B cell (primary cell): Measurements from ENCODE around the gene ARAP1. TPM values are rescaled to one million over a fixed set of nuclear protein-coding genes. Genes with fewer than 3 reads are reported as not detected.

Experiments
- ATAC-seq: fragments of 200-7000 bp; cut with Tn5 transposase; one replicate; pipeline ENCODE4 v1.10.0; 2021; ENCODE audit warnings: low read depth, mild to moderate bottlenecking, moderate number of reproducible peaks, moderate library complexity
- CTCF ChIA-PET: fragments of 350-600 bp; sonication (Branson Sonifier 250); formaldehyde crosslinking; loops from one replicate; lab custom pipeline; 2021; ENCODE audit warnings: antibody characterized with exemption, inconsistent platforms; lab: Charles Lee
- POLR2A ChIA-PET: fragments of 350-600 bp; sonication (Branson Sonifier 250); formaldehyde crosslinking; loops from one replicate; lab custom pipeline; 2021; ENCODE audit warnings: antibody characterized with exemption; lab: Charles Lee
- DNase-seq: peaks from one replicate; pipeline ENCODE4 v3.0.0; 2013
- H2AFZ ChIP-seq: 2 replicates; pipeline ENCODE4 v1.6.1; 2012; ENCODE audit warnings: mild to moderate bottlenecking, low read depth, low read length; ENCODE audit not compliant: insufficient read depth, poor library complexity, severe bottlenecking
- H3K27ac ChIP-seq, 2 donors: 1 replicate in 1 of 2; 2 replicates in 1 of 2; pipeline ENCODE4 v1.5.1; 2012 to 2013; ENCODE audit warnings: low read length in 2 of 2, mild to moderate bottlenecking in 2 of 2, moderate library complexity in 1 of 2
- H3K27me3 ChIP-seq, 4 experiments: fragments of 200-600 bp in 1 of 4; sonication (generic) in 1 of 4; replicated peaks in 1 of 4; 1 replicate in 2 of 4; 2 replicates in 2 of 4; pipeline versions ENCODE4 v1.6.1 to v1.7.0; 2013 to 2016; ENCODE audit warnings: low read length in 3 of 4, mild to moderate bottlenecking in 2 of 4, mixed read lengths in 1 of 4, moderate library complexity in 1 of 4; ENCODE audit not compliant: insufficient read depth in 4 of 4, control insufficient read depth in 3 of 4; ENCODE audit errors: control extremely low read depth in 1 of 4
- H3K36me3 ChIP-seq, 2 experiments: replicated peaks in 1 of 2; 1 replicate in 1 of 2; 2 replicates in 1 of 2; pipeline versions ENCODE4 v1.6.1 to v1.7.1; 2013; ENCODE audit warnings: low read length in 1 of 2; ENCODE audit not compliant: insufficient read depth in 2 of 2, control insufficient read depth in 1 of 2; ENCODE audit errors: control extremely low read depth in 1 of 2, extremely low read depth in 1 of 2
- H3K4me1 ChIP-seq, 2 donors: fragments of 200-600 bp in 1 of 2; sonication (generic) in 1 of 2; 1 replicate in 1 of 2; 2 replicates in 1 of 2; pipeline versions ENCODE4 v1.5.1 to v1.6.1; 2013 to 2017; ENCODE audit warnings: low read length in 2 of 2; ENCODE audit not compliant: control insufficient read depth in 2 of 2, insufficient read depth in 2 of 2
- H3K4me2 ChIP-seq: replicated peaks from 2 replicates; pipeline ENCODE3; 2012; ENCODE audit warnings: mild to moderate bottlenecking, low read depth, low read length; ENCODE audit not compliant: poor library complexity, severe bottlenecking
- H3K4me3 ChIP-seq, 5 experiments: fragments of 200-600 bp in 1 of 5; sonication (generic) in 1 of 5; 1 replicate in 3 of 5; 2 replicates in 2 of 5; pipeline versions ENCODE4 v1.5.1 to v1.7.0; 2011 to 2016; ENCODE audit warnings: low read length in 4 of 5, mild to moderate bottlenecking in 4 of 5, low read depth in 2 of 5, control low read depth in 1 of 5, moderate library complexity in 1 of 5; ENCODE audit not compliant: insufficient read depth in 1 of 5; ENCODE audit errors: control extremely low read depth in 1 of 5, extremely low read depth in 1 of 5
- H3K79me2 ChIP-seq: fragments of 200-600 bp; sonication (generic); one replicate; pipeline ENCODE4 v1.6.0; 2016; ENCODE audit warnings: low read length; ENCODE audit not compliant: control insufficient read depth, insufficient read depth
- H3K9ac ChIP-seq: fragments of 200-600 bp; sonication (generic); 2 replicates; pipeline ENCODE4 v1.6.1; 2017; ENCODE audit warnings: mild to moderate bottlenecking, low read length, moderate library complexity
- H3K9me3 ChIP-seq, 3 donors: one replicate each; pipeline versions ENCODE4 v1.6.1 to v1.7.1; 2013; ENCODE audit warnings: low read length in 2 of 3; ENCODE audit not compliant: control insufficient read depth in 2 of 3, insufficient read depth in 1 of 3; ENCODE audit errors: control extremely low read depth in 1 of 3
- H4K20me1 ChIP-seq: 2 replicates; pipeline ENCODE4 v1.6.0; 2012; ENCODE audit warnings: mild to moderate bottlenecking, low read length; ENCODE audit not compliant: insufficient read depth, control insufficient read depth, poor library complexity, severe bottlenecking
- H3K27ac Mint-ChIP-seq: one replicate; pipeline ENCODE4 v1.8.0; 2021; ENCODE audit warnings: mixed read lengths
- H3K27me3 Mint-ChIP-seq: one replicate; pipeline ENCODE4 v1.8.0; 2021; ENCODE audit warnings: mixed read lengths
- H3K4me1 Mint-ChIP-seq: one replicate; pipeline ENCODE4 v1.8.0; 2021; ENCODE audit warnings: mixed read lengths
- H3K4me3 Mint-ChIP-seq: one replicate; pipeline ENCODE4 v1.8.0; 2021; ENCODE audit warnings: mixed read lengths
- H3K9me3 Mint-ChIP-seq: one replicate; pipeline ENCODE4 v1.8.0; 2022; ENCODE audit warnings: mixed read lengths; ENCODE audit not compliant: insufficient read depth
- CTCF ChIP-seq: fragments of 200-600 bp; IDR thresholded peaks from one replicate; pipeline ENCODE4 v1.8.0; 2022; ENCODE audit warnings: antibody characterized with exemption, mild to moderate bottlenecking
- EZH2 ChIP-seq: IDR thresholded peaks from 2 replicates; pipeline ENCODE4 v1.6.1; 2012; ENCODE audit warnings: borderline replicate concordance, low read depth, mild to moderate bottlenecking, moderate library complexity, low read length; ENCODE audit not compliant: insufficient read depth, poor library complexity, severe bottlenecking
- WGBS: methylation state at CpG from one replicate; pipeline ENCODE4 v1.1.5; 2013; ENCODE audit warnings: missing lambda C conversion rate; ENCODE audit not compliant: insufficient coverage; 5-methylcytosine and 5-hydroxymethylcytosine counted together
- intact Hi-C: fragments of 100-400 bp; cut with micrococcal nuclease; formaldehyde crosslinking; loops from one replicate; pipeline ENCODE4 v1.10.0; 2022
- polyA plus RNA-seq: library from polyadenylated mRNA; depleted of rRNA; stranded (reverse); fragments of >200 nt; gene quantifications from 2 replicates; pipeline ENCODE4 v1.2.3, GENCODE V29; 2012
- total RNA-seq, 2 donors: library from RNA; stranded (reverse); fragments of 120-200 nt in 1 of 2; gene quantifications; 1 replicate in 1 of 2; 2 replicates in 1 of 2; pipeline versions ENCODE4 v1.2.3 to v1.2.4, GENCODE V29; 2013 to 2022

ARAP1 gene
- total and polyA plus RNA-seq, 2 donors (not counting 1 experiment from before 2014, with no cell fraction given): 143 to 242 TPM

GRCh38 chr11:72701466-72701865, 50.7 kb downstream of the ARAP1 start:
- CTCF ChIA-PET: interaction anchor here (0.6 to 1.6 kb wide), 3 partner anchors 17 to 148 kb away, joined by 3 to 5 read pairs (median 4); no protein-coding TSS in a partner anchor
- ATAC-seq (no peak), DNase-seq (no peak)
- peaks cover 0 to 96% of the 10 kb centered on the region in 2 experiments for H3K36me3 ChIP-seq
- H3K27me3 ChIP-seq: no peaks in the 10 kb centered on the region
- POLR2A ChIA-PET: no interaction called here
- no peaks in the 10 kb centered on the region for H3K9me3 ChIP-seq
- Mint-ChIP-seq H3K4me1 (peaks cover 2% of the 10 kb centered on the region), H3K4me3 (no peak overlapping the region), H3K27me3 (no peaks in the 10 kb centered on the region), H3K9me3 (no peaks in the 10 kb centered on the region), H3K27ac (peak overlapping the region; percentile 15)
- H4K20me1 ChIP-seq: peaks cover 77% of the 10 kb centered on the region
- TF ChIP-seq EZH2 (no peak), CTCF (no peak)
- WGBS: 99% methylated on average over 10 of the region's 10 CpGs
- intact Hi-C loops: no loop called here
- no peak overlapping the region for H2AFZ ChIP-seq
- H3K9ac ChIP-seq: no peak overlapping the region
- H3K79me2 ChIP-seq: peaks cover 8% of the 10 kb centered on the region
- no peak overlapping the region for H3K27ac ChIP-seq
- H3K4me2 ChIP-seq: no peak overlapping the region
- H3K4me1 ChIP-seq: no peaks in the 10 kb centered on the region
- H3K4me3 ChIP-seq: no peak overlapping the region

GRCh38 chr11:72700146-72700545, 52.1 kb downstream of the ARAP1 start:
- whole genome bisulfite sequencing: 97% methylated on average over 2 of the region's 3 CpGs
- Histone ChIP-seq H3K9me3 (no peaks in the 10 kb centered on the region), H3K4me1 (no peaks in the 10 kb centered on the region), H3K27ac (no peak overlapping the region), H3K4me3 (no peak overlapping the region), H3K4me2 (no peak overlapping the region), H2AFZ (no peak overlapping the region), H4K20me1 (peaks cover 78% of the 10 kb centered on the region), H3K27me3 (no peaks in the 10 kb centered on the region), H3K36me3 (peaks cover 0 to 96% of the 10 kb centered on the region in 2 experiments), H3K9ac (no peak overlapping the region), H3K79me2 (peaks cover 4% of the 10 kb centered on the region)
- ChIA-PET POLR2A (no interaction called here), CTCF (interaction anchor here (2.0 kb wide), 1 partner anchor 16 kb away, joined by 13 read pairs; no protein-coding TSS in a partner anchor)
- no peaks in the 10 kb centered on the region for H3K9me3 Mint-ChIP-seq
- DNase-seq (no peak), ATAC-seq (no peak)
- H3K4me3 Mint-ChIP-seq: no peak overlapping the region
- no peaks in the 10 kb centered on the region for H3K4me1 Mint-ChIP-seq
- intact Hi-C loops: no loop called here
- H3K27ac Mint-ChIP-seq: peak overlapping the region; percentile 5
- TF ChIP-seq CTCF (no peak), EZH2 (no peak)
- no peaks in the 10 kb centered on the region for H3K27me3 Mint-ChIP-seq
